Activated effector memory CD4-positive, alpha-beta T cell treated with Interleukin-2 at 50 U/mL for 16 hours (primary cell): ENCODE results near the gene NOL6.
"Not testable (repeated sequence)": the region's sequence is repeated elsewhere in the genome, so short reads cannot be mapped to it uniquely, and the experiment has no call there.

Experiments
- DNase-seq: peaks from one replicate; pipeline ENCODE4 v3.0.0-alpha.2; 2020

NOL6 gene, protein sequence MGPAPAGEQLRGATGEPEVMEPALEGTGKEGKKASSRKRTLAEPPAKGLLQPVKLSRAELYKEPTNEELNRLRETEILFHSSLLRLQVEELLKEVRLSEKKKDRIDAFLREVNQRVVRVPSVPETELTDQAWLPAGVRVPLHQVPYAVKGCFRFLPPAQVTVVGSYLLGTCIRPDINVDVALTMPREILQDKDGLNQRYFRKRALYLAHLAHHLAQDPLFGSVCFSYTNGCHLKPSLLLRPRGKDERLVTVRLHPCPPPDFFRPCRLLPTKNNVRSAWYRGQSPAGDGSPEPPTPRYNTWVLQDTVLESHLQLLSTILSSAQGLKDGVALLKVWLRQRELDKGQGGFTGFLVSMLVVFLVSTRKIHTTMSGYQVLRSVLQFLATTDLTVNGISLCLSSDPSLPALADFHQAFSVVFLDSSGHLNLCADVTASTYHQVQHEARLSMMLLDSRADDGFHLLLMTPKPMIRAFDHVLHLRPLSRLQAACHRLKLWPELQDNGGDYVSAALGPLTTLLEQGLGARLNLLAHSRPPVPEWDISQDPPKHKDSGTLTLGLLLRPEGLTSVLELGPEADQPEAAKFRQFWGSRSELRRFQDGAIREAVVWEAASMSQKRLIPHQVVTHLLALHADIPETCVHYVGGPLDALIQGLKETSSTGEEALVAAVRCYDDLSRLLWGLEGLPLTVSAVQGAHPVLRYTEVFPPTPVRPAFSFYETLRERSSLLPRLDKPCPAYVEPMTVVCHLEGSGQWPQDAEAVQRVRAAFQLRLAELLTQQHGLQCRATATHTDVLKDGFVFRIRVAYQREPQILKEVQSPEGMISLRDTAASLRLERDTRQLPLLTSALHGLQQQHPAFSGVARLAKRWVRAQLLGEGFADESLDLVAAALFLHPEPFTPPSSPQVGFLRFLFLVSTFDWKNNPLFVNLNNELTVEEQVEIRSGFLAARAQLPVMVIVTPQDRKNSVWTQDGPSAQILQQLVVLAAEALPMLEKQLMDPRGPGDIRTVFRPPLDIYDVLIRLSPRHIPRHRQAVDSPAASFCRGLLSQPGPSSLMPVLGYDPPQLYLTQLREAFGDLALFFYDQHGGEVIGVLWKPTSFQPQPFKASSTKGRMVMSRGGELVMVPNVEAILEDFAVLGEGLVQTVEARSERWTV

DNA sequence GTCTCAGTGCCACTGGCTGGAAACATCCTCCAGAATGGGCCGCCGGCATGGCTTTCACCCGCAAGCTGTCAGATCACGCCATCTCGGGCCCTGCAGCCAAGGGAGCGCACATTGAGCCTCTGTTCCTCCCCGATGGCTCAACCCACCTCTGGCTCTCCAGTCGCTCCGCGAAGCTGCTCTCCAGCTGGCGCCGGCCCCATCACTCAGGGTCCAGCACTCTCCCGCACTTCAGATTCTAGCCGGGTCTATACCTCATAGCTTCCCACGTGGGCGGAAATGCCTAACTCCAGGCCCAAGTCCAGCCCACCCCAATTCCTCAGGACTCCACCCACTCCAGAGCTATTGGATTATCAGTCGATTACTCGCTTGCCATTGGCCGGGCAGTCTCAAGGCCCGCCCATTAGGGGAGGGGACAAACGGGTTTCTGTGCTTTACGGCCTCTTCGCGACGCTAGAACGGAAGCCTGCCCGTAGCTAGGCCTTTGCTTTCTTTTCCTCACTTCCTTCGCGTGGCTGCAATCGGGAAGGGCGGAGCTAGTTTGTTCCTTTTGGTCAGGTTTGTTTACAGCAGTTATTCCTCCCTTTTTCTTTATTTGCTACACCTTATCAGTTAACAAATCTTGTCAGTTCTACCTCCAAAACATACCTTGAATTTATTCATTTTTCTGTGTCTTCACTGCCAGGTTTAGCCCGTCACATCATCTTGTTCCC, at the start of gene NOL6:
Gene NOL6, minus strand, starts transcription at position 282 of the 710 bp plus-strand sequence. Its CDS starts 82 bp downstream, at position 200.
- peak; percentile 99 for DNase-seq

DNA sequence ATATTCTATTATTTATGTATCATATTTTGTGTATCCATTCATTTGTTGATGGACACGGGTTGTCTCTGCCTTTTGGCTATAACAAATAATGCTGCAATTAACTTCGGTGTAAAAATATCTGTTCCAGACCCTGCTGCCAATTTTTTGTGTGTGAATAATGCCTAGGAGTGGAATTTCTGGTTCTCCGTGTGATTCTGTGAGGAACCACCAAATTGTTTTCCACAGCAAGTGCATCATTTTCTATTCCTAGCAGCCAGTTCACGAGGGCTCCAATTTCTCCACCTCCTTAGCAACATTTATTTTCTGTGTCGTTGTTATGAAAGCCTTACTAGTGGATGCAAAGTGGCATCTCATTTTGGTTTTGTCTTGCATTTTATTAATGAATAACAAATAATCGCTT, 48.1 kb upstream of the NOL6 start:
- DNase-seq, result not testable (repeated sequence)

DNA sequence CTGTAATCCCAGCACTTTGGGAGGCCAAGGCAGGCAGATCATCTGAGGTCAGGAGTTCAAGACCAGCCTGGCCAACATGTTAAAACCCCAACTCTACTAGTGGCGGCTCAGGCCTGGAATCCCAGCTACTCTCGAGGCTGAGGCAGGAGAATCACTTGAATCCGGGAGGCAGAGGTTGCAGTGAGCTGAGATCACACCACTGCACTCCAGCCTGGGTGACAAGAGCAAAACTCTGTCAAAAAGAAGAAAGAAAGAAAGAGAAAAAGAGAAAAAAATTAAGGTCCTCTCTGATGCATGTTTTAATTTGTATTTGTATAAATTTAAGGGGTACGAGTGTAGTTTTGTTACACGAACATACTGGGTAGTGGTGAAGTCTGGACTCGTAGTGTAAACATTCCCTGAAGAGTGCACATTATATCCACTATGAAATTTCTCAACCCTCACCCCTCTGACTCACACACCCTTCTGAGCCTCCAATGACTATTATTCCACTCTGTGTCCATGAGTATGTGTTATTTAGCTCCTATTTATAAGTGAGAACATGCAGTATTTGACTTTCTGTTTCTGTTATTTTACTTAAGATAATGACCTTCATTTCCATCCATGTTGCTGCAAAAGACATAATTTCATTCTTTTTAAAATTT, 44.3 kb upstream of the NOL6 start:
- DNase-seq, result not testable (repeated sequence)

DNA sequence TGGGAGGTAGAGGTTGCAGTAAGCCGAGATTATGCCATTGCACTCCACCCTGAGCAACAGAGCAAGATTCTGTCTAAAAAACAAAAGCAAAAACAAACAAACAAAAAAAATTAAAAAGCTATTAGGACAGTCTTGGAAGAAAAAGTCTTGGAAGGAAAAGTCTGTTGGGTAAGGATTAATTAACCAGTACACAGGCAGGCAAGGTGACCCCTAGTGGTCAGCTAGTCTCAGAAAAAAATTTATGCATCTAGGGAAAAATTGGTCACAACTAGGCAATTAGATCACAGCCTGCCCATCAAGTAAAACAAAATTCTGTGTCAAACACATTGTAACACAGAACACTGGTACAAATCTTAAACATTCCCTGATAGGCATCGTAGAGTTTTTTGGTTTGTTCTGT, 43.6 kb upstream of the NOL6 start:
- DNase-seq, result no peak

DNA sequence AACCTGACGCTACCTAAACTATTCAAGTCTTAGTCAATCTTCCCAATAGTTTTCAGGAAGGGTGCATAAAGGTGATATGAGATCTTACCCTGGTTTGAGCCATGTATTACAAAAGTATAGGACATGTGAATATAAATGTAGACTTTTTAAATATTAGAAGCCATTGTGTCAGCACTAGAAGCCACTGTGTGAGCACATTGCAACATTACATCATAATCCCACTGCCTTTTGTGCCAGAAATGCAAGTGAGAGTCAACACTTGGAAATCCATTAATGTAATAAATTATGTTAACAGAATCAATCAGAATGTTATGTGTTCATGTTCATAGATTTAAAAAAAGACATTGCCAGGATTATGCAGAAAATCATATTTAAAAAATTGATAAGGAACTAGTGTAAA, 42.7 kb upstream of the NOL6 start:
- DNase-seq, result not testable (repeated sequence)

DNA sequence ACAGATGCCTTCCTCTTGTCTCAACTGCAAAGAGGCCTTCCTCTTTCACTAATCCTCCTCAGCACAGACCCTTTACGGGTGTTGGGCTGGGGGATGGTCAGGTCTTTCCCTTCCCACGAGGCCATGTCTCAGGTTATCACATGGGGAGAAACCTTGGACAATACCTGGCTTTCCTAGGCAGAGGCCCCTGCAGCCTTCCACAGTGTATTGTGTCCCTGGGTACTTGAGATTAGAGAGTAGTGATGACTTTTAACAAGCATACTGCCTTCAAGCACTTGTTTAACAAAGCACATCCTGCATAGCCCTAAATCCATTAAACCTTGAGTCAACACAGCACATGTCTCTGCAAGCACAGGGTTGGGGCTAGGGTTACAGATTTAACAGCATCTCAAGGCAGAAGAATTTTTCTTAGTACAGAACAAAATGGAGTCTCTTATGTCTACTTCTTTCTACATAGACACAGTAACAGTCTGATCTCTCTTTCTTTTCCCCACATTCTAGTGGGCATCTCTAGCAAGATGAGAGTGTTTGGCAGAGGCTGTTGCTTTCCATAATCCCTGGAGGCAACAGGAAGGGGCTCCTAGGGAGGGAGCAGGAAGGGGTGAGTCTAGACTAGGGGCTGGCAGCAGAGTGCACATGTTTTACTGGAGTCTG, 41.7 kb upstream of the NOL6 start:
- not testable (repeated sequence) for DNase-seq

DNA sequence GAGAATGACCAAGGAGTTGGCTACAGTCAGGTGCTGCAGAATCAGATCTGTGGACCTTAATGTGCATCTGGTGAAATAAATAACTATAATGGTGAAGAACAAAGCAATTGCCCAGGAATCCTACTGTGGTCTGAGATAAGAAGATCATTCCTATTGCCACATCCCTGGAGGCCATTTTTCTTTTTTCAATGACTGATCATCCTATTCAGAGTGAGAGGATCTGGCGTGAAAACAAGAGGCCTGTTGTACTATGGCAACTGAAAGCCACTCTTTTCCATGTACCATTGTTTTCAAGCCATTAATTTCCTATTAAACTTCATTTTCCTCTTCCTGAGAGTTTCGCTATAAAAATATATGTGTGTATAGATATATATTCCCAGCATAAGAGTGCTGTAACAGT, 38.8 kb upstream of the NOL6 start:
- DNase-seq, result not testable (repeated sequence)

DNA sequence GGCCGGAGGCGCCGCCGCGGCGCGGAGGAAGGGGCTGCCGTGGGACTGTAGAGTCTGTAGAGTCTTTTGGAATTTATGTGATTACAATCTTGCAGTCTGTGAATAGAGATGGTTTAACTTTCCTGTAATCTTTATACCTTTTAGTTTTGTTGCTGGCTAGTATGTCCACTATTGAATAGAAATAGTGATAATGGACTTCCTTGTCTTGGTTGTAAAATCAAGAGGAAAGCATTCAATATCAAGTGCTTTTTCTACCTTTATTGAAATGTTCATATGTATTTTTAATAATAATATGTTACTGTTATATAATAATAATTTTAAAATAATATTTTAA, 37.4 kb upstream of the NOL6 start:
- DNase-seq, result not testable (repeated sequence)

DNA sequence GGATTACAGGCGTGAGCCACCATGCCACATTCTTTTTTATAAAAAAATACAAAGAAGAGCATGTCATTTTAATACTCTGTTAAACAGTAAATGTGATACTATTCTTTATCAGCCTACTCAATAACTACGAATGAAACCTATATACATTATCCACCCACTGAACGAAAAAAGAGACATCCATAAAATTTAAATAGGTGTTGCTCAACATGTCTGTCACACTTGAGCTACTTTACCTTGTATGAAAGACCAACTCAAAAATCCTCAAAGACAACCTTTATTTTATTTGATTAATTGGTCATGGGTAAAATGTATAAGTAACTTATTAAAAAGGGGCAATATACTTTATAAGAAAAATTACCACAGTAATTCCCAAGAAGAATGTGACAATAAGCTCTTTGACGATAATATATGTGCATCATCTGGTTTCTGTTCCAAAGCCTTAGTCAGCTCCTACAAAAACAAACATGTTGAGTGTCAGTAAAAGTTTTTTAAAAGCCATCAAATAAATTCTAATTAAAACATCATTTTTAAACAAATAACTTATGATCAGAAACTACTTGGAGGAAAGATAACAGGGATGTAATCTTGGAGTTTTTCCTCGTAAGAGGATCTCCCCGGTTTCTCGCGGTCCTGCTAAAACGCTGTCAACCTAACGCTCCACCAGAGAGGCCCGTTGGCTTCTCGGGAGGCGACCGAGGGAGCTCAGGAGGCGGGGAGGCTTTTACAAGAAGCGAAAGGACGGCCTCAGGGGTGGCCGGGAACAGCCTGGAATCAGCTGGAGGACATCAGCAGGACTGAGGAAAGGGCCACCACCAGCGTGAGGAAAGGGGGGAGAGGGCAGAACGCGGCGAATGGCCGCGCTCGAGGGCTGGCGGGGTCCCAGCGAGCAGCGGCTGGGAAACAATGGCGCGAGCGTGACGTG, 36.8 kb upstream of the NOL6 start:
- DNase-seq, result peak; percentile 20

DNA sequence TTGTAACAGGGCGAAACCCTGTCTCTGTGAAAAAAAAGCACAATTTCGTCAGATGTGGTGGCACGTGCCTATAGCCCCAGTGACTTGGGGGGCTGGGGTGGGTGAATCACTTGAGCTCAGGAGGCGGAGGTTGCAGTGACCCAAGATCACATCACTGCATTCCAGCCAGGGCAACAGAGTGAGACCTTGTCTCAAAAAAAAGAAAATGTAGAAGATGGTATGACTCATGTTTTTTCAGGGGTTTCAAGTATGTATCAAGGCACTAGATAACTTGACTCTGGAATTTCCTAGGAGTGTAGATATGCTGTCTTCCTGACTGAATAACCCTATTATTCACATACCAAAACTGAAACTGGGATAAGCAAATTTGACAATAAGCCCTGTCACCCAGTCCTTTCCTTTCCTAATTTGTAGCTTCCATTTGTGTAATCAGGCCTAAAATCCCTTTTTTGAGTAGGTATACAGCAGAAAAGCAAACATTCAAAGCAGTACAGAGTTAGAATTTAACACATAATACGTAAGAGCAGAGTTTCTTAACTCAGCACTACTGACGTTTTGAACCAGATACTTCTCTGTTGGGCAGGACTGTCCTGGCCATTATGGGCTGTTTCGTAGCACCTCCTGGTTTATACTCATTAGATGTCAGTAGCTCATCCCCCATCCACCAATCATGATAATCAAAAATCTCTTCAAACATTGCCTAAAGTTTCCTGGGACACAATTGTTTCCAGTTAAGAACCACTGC, 33.1 kb upstream of the NOL6 start:
- DNase-seq, result no peak

DNA sequence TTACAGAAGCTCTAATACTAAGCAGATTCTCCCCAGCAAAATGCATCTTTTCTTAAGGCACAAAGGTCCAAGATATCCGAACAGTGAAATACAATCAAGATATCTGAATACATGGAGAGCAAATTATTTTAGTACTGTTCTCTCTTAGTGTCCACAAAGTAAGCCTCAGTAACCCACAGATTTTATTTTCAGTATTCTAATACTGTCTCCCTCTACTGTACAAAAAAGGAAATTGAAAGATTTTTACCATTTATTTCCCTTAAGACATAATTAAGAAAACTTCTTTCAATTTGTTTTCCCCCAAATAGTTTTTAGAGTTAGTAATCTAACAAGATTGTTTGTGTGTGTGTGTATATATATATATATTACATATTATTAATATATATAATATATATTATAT, 24.7 kb upstream of the NOL6 start:
- no peak for DNase-seq

DNA sequence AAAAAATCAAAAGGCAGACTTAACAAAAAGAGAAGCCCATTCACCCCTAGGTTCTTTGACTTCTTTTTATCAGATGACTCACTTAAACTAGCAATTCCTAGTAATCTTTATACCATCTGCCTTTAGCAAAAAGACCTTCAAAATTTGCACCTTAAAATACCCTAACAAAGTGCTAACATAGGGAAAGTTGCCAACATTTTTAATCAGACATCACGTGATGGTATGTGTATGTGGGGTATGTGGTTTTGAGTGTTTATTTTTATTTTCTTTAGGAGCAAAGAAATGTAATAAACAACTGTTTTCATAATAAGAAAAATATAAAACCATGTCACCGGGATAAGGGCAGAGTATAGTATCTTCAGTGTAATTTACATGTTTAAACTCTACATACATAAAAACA, 20.1 kb upstream of the NOL6 start:
- DNase-seq, result not testable (repeated sequence)

DNA sequence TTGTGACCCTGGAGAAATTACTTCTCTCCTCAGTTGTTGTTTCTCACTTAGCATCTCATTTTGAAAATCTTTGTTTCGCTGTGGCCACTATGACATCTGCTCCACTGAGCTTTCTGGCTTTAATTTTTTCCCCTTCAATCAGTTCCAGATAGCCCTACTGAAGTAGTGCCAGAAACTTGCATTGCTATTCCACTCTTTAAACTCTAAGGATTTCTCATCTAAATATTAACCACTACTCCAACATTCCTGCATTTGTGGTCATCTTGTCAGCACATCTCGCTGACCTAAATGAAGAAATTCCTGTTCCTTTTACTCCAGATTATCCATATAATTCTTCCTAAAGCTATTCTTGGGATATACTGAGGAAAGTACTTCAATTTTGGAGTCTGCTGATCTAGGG, 15.3 kb upstream of the NOL6 start:
- no peak for DNase-seq

DNA sequence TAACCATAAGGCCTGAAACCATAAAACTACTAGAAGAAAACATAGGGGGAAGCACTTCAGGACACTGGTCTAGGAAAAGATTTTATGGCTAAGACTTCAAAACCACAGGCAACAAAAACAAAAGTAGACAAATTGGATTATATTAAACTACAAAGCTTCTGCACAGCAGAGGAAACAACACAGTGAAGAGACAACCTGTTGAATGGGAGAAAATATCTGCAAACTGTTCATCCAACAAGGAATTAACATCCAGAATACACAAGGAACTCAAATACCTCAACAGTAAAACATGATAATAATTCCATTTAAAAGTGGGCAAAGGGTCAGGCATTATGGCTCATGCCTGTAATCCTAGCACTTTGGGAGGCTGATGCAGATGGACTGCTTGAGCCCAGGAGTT, 11.6 kb upstream of the NOL6 start:
- not testable (repeated sequence) for DNase-seq

DNA sequence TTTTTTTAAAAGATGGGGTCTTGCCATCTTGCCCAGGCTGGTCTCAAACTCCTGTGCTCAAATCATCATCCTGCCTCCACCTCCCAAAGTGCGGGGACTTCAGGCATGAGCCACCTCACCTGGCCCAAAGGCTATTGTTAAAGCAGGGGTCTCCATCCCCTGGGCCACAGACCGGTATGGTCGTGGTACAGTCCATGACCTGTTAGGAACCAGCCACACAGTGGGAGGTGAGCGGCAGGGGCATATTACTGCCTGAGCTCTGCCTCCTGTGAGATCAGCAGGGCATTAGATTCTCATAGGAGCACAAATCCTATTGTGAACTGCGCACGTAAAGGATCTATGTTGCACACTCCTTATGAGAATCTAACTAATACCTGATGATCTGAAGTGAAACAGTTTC, 7.3 kb upstream of the NOL6 start:
- DNase-seq, result no peak

DNA sequence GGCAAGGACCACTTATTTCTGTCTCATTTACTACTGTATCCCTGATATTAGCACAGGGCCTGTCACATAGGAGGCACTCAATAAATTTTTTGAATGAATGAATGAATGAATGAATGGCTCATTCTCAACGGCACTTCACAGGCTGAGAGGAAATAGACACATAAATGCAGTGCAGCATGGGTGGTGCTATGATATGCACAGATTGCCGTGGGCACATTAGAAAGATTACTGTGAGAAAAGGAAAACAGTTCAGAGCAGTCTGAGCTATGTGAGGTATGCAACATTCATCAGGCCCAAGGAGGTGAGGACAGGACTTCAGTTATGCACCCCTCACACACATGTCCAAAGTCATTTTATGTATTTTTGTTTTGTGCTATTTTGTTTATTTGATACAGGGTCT, 6.4 kb upstream of the NOL6 start:
- DNase-seq, result no peak

DNA sequence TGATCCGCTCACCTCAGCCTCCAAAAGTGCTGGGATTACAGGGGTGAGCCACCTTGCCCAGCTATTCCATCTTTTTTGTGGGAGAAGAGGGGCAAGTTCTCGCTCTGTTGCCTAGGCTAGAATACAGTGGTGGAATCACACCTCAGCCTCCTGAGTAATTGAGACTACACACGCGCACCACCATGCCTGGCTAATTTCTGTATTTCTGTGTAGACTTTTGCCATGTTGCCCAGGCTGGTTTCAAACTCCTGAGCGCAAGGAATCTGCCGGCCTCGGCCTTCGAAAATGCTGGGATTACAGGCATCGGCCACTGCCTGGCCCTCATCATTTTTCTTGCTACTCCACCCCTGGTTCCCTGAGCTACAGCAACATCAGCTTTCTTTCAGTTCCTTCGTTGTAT, 2.8 kb upstream of the NOL6 start:
- DNase-seq, result no peak

DNA sequence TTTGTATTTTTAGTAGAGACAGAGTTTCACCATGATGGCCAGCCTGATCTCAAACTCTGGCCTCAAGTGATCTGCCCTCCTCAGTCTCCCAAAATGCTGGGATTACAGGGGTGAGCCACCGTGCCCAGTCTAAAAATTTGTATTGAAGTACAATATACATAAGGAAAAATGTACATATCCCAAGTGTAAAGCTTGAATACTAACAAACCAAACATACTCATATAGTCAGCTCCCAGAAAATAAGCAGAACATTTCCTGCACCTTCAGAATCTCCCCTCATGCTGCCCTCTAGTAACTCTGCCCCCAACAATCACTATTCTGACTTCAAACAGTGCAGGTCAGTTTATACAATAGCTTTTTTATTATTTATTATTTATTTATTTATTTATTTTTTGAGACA, 1.6 kb upstream of the NOL6 start:
- no peak for DNase-seq

DNA sequence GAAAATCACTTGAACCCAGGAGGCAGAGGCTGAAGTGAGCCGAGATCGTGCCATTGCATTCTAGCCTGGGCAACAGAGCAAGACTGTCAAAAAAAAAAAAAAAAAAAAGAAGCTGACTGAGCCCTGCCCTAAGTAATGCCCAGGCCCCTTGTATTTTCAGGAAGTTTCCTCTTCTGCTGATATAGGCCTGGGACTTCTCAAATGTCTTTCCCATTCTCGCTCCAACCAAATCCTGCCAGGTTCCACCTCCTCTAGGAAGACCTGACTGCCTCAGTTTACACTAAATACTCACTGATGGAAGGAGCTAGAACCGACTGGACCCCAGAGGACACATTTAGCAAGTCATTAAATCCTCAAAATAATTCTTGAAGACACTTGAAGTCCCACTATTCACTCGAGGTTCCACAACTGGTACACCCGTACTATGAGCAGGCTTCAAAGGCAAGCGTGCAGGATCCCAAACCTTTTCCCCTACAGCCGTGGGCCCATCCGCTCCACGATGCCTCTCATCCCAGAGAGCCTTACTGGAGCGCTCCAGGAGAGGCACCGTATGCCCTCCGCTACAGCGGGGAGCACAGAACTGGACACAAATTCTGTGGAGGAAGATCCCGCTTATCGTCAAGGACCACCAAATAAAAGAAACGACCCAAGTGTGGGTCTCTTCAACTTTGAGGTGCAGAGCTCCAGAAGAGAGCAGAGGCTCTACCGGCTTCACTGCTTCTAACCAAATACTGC, 676 bp downstream of the NOL6 start:
- DNase-seq, result no peak
